ENCODE measurements around the gene MAN1A1. TPM values are rescaled to one million over a fixed set of nuclear protein-coding genes. Genes with fewer than 3 reads are reported as not detected.

The MAN1A1 gene
- total RNA-seq, 1 donor from 2014 or later, result 78.0 TPM

DNA sequence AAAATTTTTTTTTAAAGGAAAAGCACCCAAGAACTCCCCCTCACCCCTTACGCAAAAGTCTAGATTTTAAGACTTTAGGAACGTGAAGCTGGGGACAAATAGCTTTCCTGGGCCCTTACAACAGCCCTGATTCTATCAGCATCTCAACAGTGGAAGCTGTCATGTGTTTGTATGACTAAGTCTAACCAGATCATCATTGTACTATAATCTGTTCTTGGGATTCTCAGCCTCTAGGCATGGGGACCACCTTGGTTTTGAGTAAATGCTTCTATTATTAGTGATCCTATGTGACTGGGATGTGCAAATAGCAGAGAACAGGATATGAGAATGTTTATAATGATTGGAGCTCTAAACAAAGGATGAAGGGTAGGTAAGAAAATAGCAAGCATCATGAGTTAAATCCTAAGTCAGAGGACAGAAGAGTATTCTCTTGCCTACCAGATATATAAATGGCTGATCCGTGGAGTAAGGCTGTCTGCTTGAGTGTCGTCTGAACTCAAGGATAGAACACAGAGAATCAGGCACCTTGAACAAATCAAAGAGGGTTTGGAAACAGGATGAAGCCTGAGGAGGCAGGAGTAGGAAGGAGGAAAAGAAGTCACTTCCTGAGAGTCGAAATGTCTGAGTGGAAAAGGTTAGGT lies 165.4 kb downstream of the MAN1A1 start:
- H3K27ac ChIP-seq, result no peak overlapping the region
- DNase-seq, result no peak
- H3K4me1 ChIP-seq, result no peaks in the 10 kb centered on the region
- ATAC-seq, result no peak
- H3K36me3 ChIP-seq, result peaks cover 37% of the 10 kb centered on the region
- no peaks in the 10 kb centered on the region for H3K9me3 ChIP-seq
- TF ChIP-seq, protein P1, sequence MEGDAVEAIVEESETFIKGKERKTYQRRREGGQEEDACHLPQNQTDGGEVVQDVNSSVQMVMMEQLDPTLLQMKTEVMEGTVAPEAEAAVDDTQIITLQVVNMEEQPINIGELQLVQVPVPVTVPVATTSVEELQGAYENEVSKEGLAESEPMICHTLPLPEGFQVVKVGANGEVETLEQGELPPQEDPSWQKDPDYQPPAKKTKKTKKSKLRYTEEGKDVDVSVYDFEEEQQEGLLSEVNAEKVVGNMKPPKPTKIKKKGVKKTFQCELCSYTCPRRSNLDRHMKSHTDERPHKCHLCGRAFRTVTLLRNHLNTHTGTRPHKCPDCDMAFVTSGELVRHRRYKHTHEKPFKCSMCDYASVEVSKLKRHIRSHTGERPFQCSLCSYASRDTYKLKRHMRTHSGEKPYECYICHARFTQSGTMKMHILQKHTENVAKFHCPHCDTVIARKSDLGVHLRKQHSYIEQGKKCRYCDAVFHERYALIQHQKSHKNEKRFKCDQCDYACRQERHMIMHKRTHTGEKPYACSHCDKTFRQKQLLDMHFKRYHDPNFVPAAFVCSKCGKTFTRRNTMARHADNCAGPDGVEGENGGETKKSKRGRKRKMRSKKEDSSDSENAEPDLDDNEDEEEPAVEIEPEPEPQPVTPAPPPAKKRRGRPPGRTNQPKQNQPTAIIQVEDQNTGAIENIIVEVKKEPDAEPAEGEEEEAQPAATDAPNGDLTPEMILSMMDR (IDR thresholded peaks at IDR 0.05), result no peak
- intact Hi-C loops (cut with DNase I), result no loop called here
- no peak overlapping the region for H3K4me3 ChIP-seq
- H3K27me3 ChIP-seq (ENCODE audit: low read depth), result no peaks in the 10 kb centered on the region

DNA sequence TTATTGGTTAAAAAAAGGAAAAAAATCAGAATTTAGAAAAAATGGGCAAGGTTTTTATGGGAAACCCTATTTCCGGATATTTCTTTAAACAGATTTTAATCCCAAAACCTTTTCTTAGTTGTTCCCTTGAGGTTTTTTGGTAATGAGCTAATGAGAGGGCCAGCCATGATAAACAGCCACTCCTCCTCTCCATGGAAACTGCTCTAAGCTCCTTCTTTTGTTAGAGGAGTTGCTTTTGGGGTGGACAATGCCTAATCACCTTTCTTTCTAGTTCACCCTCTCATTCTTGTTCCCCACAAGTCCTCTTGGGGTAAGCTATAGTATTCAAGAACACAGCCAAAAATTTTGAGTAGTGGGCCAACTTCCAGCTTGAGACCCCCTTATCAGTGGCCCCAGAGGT lies 166.1 kb downstream of the MAN1A1 start:
- no peak for ATAC-seq
- Histone ChIP-seq H3K9me3 (no peaks in the 10 kb centered on the region), H3K36me3 (peaks cover 42% of the 10 kb centered on the region)

DNA sequence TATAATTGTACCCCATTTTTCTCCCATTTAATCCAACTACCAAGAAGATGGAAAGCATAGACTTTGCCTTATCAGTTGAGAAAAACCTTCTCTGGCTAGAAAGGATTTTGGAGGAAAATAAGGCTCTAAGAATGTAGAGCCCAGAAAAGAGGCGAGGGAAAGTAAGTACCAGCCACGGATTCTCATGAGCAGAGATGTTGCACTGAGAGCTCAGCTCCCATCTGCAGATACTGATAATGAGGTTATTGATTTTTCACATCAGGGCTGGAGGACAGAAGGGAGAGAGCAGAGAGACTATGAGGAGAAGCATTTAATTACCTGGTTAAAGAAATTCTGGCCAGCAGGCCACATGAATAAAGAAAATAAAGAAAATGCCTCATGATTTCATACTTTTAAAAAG lies 166.7 kb downstream of the MAN1A1 start:
- H3K4me3 ChIP-seq, result no peak overlapping the region
- intact Hi-C loops (cut with DNase I), result no loop called here
- peaks cover 48% of the 10 kb centered on the region for H3K36me3 ChIP-seq
- no peaks in the 10 kb centered on the region for H3K9me3 ChIP-seq
- H3K27ac ChIP-seq, result no peak overlapping the region
- H3K27me3 ChIP-seq (ENCODE audit: low read depth), result no peaks in the 10 kb centered on the region
- DNase-seq (no peak), ATAC-seq (no peak)
- TF ChIP-seq, protein P1 (IDR thresholded peaks at IDR 0.05), result no peak
- no peaks in the 10 kb centered on the region for H3K4me1 ChIP-seq

More for the DNA sequence above, 166.1 kb downstream of the MAN1A1 start:
- H3K4me3 ChIP-seq, result no peak overlapping the region
- H3K4me1 ChIP-seq, result no peaks in the 10 kb centered on the region
- no peak for DNase-seq
- intact Hi-C loops (cut with DNase I), result no loop called here
- no peak overlapping the region for H3K27ac ChIP-seq
- no peaks in the 10 kb centered on the region for H3K27me3 ChIP-seq (ENCODE audit: low read depth)
- TF ChIP-seq, protein P1 (IDR thresholded peaks at IDR 0.05), result no peak

DNA sequence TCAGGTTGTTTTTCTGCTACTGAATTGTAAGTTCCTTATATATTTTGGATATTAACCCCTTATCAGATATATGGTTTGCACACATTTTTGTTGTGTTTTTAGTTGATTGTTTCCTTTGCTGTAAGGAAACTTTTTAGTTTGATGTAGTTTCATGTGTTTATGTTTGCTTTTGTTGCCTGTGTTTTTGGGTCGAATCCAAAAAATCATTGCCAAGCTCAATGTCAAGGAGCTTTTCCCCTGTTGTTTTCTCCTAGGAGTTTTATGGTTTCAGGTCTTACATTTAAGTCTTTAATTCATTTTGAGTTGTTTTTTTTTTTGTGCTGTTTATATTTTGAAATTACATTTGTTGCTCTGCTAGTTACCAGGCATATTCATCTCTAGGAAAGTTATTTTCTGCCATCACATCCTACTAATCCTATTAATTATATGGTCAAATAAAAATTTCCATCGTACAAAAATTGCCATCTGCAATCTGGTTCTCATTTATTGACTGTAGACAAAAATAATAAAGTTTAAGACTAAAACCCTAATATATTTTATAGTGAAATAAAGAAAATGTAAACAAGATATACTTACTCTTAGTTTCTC lies 167.3 kb downstream of the MAN1A1 start:
- Histone ChIP-seq H3K4me3 (no peak overlapping the region), H3K4me1 (no peaks in the 10 kb centered on the region), H3K27me3 (ENCODE audit: low read depth) (no peaks in the 10 kb centered on the region), H3K9me3 (no peaks in the 10 kb centered on the region), H3K36me3 (peaks cover 47% of the 10 kb centered on the region), H3K27ac (no peak overlapping the region)
- no peak for ATAC-seq
- TF ChIP-seq, protein P1 (IDR thresholded peaks at IDR 0.05), result no peak
- DNase-seq, result no peak
- intact Hi-C loops (cut with DNase I), result no loop called here

DNA sequence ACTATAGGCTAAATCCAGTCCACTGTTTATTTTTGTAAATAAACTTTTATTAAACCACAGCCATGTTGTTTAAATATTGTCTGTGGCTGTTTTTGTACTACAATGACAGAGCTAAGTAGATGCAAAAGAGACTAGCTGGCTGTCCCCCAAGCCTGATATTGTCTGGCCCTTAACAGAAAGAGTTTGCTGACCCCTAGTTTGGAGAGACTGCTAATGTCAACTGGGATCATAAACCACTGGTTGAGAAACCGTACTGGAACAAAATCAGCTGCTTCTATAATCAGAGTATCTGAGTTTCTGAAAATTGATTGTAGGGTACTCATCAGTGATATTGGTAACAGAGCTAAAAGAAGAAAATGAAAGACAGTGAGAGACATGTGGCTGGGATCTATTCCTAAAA lies 168.5 kb downstream of the MAN1A1 start:
- DNase-seq, result no peak
- Histone ChIP-seq H3K27me3 (ENCODE audit: low read depth) (no peaks in the 10 kb centered on the region), H3K27ac (no peak overlapping the region), H3K9me3 (no peaks in the 10 kb centered on the region), H3K36me3 (peaks cover 36% of the 10 kb centered on the region), H3K4me1 (no peaks in the 10 kb centered on the region), H3K4me3 (no peak overlapping the region)
- intact Hi-C loops (cut with DNase I), result no loop called here
- TF ChIP-seq, protein P1 (IDR thresholded peaks at IDR 0.05), result no peak
- ATAC-seq, result no peak
